GM19043 (cell line): ENCODE measurements around the gene SLC35G2.
"Not testable (repeated sequence)": the region's sequence is repeated elsewhere in the genome, so short reads cannot be mapped to it uniquely, and the experiment has no call there.

Experiments
- ATAC-seq: cut with Tn5 transposase; IDR thresholded peaks from one replicate; pipeline ENCODE4 v1.9.1; 2021; ENCODE audit warnings: low read depth; ENCODE audit not compliant: unreplicated experiment

SLC35G2 gene

GRCh38 chr3:136883967-136884720 lies 65.2 kb downstream of the SLC35G2 start:
- ATAC-seq, result no peak

- no peak for ATAC-seq
Observed at GRCh38 chr3:136885357-136886213, 66.7 kb downstream of the SLC35G2 start.

DNA sequence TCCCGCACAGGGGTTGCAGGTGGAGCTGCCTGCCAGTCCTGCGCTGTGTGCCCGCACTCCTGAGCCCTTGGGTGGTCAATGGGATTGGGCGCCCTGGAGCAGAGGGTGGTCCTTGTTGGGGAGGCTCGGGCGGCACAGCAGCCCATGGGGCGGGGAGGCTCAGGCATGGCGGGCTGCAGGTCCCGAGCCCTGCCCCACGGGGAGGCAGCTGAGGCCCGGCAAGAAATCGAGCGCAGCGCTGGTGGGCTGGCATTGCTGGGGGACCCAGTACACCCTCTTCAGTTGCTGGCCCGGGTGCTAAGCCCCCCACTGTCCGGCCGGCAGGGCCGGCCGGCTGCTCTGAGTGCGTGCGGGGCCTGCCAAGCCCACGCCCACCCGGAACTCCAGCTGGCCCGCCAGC lies 71.0 kb downstream of the SLC35G2 start:
- no peak for ATAC-seq

DNA sequence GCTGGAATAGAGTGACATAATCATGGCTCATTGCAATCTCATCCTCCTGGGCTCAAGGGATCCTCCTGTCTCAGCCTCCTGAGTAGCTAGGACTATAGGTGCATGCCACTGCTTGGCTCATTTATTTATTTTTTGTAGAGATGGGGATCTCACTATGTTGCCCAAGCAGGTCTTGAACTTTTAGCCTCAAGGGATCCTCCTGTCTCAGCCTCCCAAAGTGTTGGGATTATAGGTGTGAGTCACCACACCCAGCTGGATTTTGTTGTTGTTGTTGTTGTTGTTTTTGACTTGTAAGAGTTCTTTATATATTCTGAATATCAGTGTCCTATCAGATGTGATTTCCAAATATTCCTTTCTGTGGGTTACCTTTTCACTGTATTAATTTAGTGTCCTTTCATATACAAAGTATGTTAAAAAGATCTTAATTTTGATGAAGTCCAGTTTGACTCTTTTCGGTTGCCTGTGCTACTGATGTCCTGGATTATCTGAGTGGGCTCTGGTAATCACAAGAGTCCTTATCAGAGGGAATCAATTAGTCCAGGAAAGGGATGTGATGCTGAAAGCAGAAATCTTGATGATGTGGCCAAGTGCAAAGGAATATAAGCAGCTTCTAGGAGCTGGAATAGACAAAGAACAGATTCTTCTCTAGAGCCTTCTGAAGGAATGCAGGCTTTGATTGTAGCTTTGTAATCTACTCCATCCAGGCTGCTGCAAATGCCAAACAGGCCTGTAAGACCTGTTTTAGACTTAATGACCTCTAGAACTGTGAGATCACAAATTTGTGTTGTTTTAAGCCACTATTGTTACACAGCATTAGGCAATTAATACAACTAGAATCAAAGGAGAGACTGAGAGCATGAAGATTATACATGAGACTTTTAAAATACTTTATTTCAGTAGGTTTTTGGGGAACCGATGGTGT lies 73.3 kb downstream of the SLC35G2 start:
- no peak for ATAC-seq

DNA sequence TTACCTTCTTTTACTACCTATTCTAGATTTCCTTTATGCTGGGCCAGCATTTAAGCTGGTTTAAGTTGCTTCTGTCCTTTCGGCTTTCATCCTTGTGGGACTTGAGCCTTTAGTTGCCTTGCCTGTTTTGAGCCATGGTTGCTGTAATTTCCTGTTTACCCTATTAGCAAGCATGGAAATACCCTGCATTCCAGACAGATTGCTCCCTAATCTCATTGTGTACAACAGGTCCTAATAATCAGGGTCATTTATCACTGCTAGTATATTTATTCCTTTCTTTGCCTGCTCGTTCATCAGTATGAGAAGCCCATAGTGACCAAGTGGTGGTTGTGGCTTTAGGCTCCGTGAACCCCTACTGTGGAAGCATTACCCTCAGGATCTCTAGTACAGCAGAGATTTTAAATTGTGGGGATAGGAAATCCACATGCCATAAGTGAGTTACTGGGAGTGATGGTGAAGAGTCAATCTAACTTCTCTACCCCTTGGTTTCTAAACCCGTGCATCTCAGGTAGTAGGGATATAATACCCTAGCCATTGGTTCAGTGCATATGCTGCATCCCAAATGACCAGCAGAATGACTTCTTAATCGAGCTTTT lies 75.0 kb downstream of the SLC35G2 start:
- ATAC-seq, result no peak

GRCh38 chr3:136897171-136897570 lies 78.2 kb downstream of the SLC35G2 start:
- not testable (repeated sequence) for ATAC-seq

DNA sequence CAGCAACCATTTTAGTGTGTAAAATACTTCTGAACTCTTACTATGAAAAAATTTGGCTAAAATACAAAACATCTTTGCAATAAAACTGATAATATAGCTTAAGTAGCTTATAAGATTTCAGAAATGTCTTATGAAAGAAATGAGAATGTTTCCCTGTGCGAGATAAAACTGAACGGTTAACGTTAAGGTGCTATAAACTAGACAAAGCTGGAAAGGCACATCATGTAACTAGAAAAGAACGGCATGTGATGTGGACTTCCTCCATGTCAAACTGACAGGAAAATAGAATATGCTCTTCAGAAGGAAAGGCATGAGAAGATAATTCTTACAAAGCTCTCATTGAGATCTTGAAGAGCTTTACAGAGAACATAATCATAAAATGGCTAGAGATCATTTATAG lies 79.6 kb downstream of the SLC35G2 start:
- no peak for ATAC-seq

GRCh38 chr3:136898954-136899353 lies 80.0 kb downstream of the SLC35G2 start:
- no peak for ATAC-seq

DNA sequence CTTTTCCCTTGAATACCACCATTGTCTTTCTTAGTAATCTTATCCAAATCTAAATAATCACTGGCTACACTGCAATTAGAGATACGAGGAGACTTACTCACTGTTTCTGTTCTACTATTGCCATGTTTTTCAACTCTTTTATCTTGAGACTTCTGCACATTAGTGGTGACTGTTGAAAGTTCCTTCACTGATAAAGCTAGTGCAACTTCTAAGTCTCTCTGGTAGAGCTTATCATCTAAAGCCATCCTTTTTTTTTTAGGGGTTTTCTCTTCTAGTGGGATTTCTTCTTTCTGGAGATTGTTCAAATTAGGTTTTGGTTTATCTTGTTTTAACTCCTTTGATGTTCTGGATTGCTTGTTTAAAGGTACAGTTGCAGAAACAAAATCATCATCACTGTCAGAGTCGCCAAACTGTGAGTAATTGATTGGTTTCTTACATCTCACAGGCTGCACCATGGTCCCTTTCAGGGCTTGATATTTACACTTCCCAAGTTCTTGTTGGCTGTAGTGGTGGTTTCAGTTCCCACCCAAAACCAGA lies 80.8 kb downstream of the SLC35G2 start:
- no peak for ATAC-seq

GRCh38 chr3:136900694-136901093 lies 81.8 kb downstream of the SLC35G2 start:
- not testable (repeated sequence) for ATAC-seq

DNA sequence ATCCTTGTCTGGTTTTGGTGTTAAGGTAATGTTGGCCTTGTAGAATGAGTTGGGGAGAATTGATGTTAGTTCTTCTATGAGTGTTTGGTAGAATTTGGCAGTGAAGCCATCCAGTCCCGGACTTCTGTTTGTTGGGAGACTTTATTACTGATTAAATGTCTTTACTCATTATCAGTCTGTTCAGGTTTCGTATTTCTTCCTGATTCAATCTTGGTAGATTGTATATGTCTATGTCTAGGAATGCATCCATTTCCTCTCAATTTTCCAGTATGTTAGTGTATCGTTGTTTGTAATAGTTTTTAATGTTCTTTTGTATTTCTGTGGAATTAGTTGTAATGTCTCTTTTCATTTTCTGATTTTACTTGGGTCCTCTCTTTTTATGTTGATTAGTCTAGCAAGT lies 82.5 kb downstream of the SLC35G2 start:
- ATAC-seq, result no peak

DNA sequence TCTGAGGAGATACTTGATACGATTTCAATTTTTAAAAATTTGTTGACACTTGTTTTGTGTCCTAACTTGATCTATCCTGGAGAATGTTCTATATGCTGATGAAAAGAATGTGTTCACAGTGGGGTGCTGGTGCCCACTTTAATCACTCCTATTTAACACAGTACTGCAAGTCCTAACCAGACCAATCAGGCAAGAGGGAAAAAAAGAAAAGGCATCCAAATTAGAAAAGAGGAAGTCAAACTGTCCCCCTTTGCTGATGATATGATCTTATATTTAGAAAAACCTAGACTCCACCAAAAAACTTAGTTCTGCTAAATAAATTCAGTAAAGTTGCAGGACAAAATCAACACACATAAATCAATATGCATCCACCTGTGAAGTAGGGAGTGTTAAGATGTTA lies 83.6 kb downstream of the SLC35G2 start:
- ATAC-seq, result not testable (repeated sequence)

GRCh38 chr3:136903899-136904298 lies 85.0 kb downstream of the SLC35G2 start:
- ATAC-seq, result no peak

DNA sequence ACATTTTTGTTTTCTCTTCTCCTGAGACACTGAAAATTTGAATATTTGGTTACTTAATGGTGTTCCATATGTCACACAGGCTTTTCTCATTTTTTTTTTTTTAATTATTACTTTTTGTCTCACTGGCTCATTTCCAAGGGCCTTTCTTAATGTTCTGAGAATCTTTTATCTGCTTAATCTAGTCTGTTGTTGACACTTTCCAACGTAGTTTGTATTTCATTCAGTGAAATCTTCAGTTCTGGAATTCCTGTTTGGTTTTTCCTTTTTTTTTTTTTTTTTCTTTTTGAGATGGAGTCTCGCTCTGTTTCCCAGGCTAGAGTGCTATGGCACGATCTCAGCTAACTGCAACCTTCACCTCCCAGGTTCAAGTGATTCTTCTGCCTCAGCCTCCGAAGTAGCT lies 85.8 kb downstream of the SLC35G2 start:
- no peak for ATAC-seq
